LNCaP clone FGC (cell line): ENCODE data around the gene AFF2.

ENCODE experiments used
- DNase-seq: peaks from one replicate; pipeline ENCODE4 v3.0.0-alpha.2; 2011; ENCODE audit warnings: low read depth
- H3K4me3 ChIP-seq: 2 replicates; pipeline ENCODE4 v1.5.1; 2011; ENCODE audit warnings: mild to moderate bottlenecking, low read depth, low read length, control low read depth
- CTCF ChIP-seq: IDR thresholded peaks from 2 replicates; pipeline ENCODE4 v1.5.1; 2012; ENCODE audit warnings: mild to moderate bottlenecking; ENCODE audit not compliant: control insufficient read depth, insufficient read depth; ENCODE audit errors: extremely low read depth

Gene AFF2

GRCh38 chrX:148574237-148574973, 74.0 kb downstream of the AFF2 start:
- DNase-seq, result no peak
- no peak overlapping the region for H3K4me3 ChIP-seq
- no peak for TF ChIP-seq CTCF

GRCh38 chrX:148576396-148576795, 76.0 kb downstream of the AFF2 start:
- TF ChIP-seq CTCF, result no peak
- DNase-seq, result no peak
- no peak overlapping the region for H3K4me3 ChIP-seq

- H3K4me3 ChIP-seq, result no peak overlapping the region
- no peak for TF ChIP-seq CTCF
- no peak for DNase-seq
Observed at GRCh38 chrX:148577741-148578140, 77.3 kb downstream of the AFF2 start.

- no peak for TF ChIP-seq CTCF
- DNase-seq, result no peak
- no peak overlapping the region for H3K4me3 ChIP-seq
Observed at GRCh38 chrX:148580016-148580415, 79.6 kb downstream of the AFF2 start.

- DNase-seq, result no peak
- no peak overlapping the region for H3K4me3 ChIP-seq
- TF ChIP-seq CTCF, result no peak
Observed at GRCh38 chrX:148582353-148582752, 81.9 kb downstream of the AFF2 start.

- DNase-seq, result no peak
- H3K4me3 ChIP-seq, result no peak overlapping the region
- TF ChIP-seq CTCF, result no peak
Observed at GRCh38 chrX:148588649-148589310, 88.4 kb downstream of the AFF2 start.

- no peak overlapping the region for H3K4me3 ChIP-seq
- TF ChIP-seq CTCF, result no peak
- no peak for DNase-seq
Observed at GRCh38 chrX:148592595-148592994, 92.2 kb downstream of the AFF2 start.
